NCI-H510A (cell line): Measurements from ENCODE around the gene MAP1S.

Source experiments
- DNase-seq: peaks from one replicate; lab custom pipeline; 2025; lab: John Stamatoyannopoulos, UW

MAP1S gene, protein sequence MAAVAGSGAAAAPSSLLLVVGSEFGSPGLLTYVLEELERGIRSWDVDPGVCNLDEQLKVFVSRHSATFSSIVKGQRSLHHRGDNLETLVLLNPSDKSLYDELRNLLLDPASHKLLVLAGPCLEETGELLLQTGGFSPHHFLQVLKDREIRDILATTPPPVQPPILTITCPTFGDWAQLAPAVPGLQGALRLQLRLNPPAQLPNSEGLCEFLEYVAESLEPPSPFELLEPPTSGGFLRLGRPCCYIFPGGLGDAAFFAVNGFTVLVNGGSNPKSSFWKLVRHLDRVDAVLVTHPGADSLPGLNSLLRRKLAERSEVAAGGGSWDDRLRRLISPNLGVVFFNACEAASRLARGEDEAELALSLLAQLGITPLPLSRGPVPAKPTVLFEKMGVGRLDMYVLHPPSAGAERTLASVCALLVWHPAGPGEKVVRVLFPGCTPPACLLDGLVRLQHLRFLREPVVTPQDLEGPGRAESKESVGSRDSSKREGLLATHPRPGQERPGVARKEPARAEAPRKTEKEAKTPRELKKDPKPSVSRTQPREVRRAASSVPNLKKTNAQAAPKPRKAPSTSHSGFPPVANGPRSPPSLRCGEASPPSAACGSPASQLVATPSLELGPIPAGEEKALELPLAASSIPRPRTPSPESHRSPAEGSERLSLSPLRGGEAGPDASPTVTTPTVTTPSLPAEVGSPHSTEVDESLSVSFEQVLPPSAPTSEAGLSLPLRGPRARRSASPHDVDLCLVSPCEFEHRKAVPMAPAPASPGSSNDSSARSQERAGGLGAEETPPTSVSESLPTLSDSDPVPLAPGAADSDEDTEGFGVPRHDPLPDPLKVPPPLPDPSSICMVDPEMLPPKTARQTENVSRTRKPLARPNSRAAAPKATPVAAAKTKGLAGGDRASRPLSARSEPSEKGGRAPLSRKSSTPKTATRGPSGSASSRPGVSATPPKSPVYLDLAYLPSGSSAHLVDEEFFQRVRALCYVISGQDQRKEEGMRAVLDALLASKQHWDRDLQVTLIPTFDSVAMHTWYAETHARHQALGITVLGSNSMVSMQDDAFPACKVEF

GRCh38 chr19:17718947-17719711 lies at the start of gene MAP1S:
TSS of gene MAP1S (plus strand) at chr19:17719480. CDS start at chr19:17719503, 23 bp downstream.
- no peak for DNase-seq

GRCh38 chr19:17671906-17672305 lies 47.4 kb upstream of the MAP1S start:
- DNase-seq = peak; percentile 39

DNA sequence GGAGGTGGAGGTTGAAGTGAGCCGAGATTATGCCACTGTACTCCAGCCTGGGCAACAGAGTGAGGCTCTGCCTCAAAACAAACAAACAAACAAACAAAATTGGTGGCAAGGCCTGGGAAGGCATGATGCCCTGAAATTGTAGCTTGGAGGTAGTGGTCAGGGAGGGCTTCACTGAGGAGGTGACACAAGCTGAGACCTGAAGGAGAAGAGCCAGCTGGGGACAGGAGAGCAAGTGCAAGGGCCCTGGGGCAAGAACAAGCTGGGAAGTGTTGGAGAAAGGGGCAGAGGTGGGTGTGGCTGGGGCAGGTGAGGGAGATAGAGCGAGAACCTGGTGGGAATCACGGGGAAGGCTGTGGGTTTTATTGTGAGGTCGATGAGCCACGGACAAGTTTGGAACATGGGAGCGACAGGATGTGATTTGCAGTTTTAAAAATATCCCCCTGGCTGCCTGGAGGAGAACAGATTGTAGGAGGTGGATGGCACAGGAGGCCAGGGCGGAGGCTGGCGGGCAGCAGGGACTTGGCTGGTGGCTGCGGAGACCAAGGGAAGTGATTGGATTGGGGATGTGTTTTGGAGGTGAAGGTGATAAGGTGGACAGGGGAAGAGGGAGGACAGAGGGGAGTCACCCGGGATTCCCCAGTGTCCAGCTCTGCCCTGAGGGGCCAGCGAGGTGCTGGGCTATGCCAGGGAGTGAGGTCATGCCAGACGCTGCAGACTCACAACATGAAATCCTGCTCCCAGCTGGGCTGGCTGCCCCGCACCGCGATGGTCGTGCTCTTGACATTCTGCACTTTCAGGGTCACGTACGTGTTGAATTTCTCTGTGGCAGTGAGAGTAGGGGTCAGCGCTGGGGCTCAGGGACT lies 45.1 kb upstream of the MAP1S start:
- no peak for DNase-seq

- DNase-seq = no peak
Measured at GRCh38 chr19:17676295-17676694, 43.0 kb upstream of the MAP1S start.

- DNase-seq = peak; percentile 13
Measured at GRCh38 chr19:17677002-17677401, 42.3 kb upstream of the MAP1S start.

- no peak for DNase-seq
Measured at GRCh38 chr19:17678836-17679235, 40.4 kb upstream of the MAP1S start.

- DNase-seq = no peak
Measured at GRCh38 chr19:17679526-17680229, 39.6 kb upstream of the MAP1S start.

DNA sequence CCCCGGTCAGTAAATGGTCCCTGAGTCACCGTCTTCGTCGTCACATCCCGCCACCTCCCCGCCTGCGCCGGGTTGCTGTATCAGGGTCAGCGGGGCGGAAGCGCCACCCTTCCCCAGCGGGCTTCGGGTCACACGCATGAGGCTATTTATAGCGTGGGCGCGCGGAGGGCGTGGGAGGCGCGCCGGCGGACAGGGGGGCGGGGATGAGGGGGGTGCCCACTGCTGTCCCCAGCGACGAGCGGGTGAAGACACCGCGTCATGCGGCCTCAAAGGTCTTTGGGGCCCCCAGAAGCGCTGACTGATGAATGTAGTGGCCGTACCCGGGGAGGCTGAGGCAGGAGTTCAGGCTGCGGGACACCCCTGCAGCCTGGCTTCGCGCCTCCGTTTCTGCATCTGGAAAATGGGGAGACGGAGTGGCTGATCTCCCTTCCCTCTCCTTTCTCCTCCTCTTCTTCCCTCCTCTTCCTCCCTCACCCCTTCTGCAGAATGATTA lies 39.0 kb upstream of the MAP1S start:
- DNase-seq = no peak

DNA sequence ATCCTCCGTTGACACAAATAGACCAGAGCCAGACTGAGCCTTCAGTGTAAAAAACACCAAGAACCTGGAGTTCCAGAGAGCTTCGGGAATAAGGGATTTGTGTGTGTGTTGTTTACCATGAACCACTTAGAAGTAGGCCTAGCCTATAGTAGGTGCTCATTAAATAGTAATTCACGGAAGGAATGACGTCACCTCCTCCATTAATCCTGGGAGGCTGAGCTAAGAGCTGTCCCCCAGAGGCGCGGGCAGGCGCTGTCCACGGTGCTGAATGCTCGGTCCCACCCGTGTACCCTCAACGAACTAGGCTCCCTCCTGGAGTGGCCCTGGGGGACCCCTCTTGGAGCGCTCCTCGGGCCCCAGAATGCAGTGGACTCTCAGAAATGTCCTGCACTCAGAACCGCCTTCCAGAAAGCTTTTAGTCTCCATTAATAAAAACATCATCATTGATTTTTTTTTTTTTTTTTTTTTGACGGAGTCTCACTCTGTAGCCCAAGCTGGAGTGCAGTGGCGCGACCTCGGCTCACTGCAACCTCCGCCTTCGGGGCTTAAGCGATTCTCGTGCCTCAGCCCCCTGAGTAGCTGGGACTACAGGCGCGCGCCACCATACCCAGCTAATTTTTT lies 37.7 kb upstream of the MAP1S start:
- no peak for DNase-seq

DNA sequence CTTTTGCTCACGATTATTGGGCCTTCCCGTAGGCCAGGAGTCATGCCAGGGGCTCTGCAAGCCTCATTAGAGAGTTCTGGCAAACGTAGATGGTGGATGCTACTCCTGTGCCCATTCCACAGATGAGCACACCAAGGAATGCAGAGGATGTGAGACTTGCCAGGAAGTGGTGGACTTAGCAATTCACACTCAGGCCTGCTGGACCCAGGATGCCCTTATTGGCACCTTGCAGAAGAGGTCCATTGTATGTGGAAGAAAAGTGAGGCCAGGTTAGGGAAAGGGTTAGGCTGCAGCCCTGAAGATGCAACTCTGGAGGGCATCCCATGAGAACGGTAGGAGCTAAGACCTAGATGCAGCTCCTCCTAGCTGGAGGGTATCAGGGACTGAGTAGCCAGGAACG lies 37.0 kb upstream of the MAP1S start:
- no peak for DNase-seq

DNA sequence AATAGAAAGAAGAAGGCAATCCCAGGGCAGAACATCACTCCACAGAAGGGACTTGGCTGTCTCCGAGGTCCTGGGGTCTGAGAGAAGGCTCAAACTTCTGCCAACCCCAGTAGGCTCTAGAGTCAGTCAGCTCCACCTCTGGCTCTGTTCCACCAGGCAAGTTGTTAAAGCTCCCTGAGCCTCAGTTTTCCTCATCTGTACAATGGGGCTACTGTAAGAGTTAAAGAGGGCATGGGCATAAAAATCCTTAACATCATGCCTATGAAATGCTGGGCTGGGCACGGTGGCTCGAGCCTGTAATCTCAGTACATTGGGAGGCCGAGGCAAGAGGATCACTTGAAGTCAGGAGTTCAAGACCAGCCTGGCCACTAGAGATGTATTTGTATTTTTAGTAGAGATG lies 36.2 kb upstream of the MAP1S start:
- no peak for DNase-seq

DNA sequence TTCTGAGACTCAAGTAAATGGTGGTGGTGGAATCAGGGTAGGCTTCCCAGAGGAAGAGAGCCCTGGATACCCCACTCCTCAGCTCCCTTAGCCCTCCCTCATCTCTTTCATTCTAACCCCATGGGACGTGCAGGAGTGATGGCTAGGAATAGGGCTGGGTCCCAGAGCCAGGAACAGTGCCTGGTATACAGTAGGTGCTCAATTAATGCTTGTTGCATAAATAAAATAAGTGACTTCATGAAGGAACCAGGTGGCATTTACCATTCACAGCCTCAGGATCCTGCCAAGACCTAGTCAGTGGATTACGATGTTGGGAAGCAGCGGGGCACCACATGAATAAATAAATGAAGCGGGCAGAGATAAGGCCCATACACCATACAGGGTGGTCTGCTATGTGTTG lies 35.0 kb upstream of the MAP1S start:
- no peak for DNase-seq

- DNase-seq = no peak
Measured at GRCh38 chr19:17685451-17686022, 33.7 kb upstream of the MAP1S start.

DNA sequence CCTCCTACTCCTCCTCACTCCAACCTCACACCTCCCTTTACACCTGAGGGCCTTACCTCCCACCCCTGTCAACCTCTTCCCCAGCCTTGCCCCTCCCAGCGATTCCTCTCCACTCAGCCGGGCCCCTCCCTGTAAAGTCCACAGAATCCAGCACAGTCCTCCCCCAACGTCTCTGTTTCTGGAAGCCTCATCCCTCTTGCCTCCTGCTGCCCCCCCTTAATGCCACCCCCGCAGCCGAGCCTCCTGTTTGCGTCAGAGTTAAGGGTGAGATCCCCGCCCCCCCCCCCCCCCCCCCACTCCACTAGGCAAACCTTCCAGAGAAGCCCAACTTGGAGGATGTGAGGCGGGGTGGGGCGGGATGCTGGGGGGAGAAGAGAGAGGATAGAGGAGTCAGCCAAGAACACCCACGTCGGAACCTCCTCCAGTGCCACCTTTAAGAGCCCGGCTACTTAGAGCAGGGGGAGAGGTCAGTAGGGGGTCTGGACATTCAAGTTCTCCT lies 33.2 kb upstream of the MAP1S start:
- no peak for DNase-seq

DNA sequence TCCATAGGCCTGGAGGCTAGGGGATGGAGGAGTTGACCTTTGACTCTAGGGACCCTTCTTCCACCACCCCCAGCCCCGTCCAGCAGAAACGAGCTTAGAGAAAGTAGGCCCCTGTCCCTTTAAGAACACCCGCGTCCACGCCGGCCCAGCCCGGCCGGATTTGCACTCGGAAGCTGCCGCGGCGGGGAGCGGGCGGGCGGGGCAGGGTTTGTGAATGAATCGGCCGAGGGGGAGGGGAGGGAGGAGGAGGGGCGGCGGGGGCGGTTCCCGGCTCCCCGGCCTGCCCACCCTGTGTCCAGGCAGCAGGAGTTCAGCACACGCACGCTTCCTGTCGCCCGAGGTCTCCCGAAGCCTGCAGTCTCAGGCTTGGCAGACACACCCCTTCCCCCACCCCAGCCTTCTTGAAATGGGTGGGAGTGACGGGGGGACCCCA lies 32.7 kb upstream of the MAP1S start:
- DNase-seq = peak; percentile 58

GRCh38 chr19:17687141-17687856 lies 32.0 kb upstream of the MAP1S start:
- no peak for DNase-seq

GRCh38 chr19:17687857-17688784 lies 31.2 kb upstream of the MAP1S start, which contains the start of gene UNC13A:
TSS of gene UNC13A (minus strand) at chr19:17688354. CDS start at chr19:17688199, 155 bp downstream.
- peak; percentile 59 for DNase-seq
